DND-41 (cell line): Measurements from ENCODE around the gene PELI2.

Experiments
- EZH2 ChIP-seq: IDR thresholded peaks from 3 replicates; pipeline ENCODE4 v1.6.1; 2012; ENCODE audit warnings: borderline replicate concordance, low read depth, mild to moderate bottlenecking, moderate library complexity, low read length, inconsistent platforms; ENCODE audit not compliant: severe bottlenecking
- TF ChIP-seq, protein P1 (sequence below): IDR thresholded peaks from 2 replicates; pipeline ENCODE4 v1.5.1; 2012; ENCODE audit warnings: borderline replicate concordance, low read length, moderate library complexity, mild to moderate bottlenecking; ENCODE audit not compliant: poor library complexity, severe bottlenecking; ENCODE audit errors: extremely low read depth

DNA sequence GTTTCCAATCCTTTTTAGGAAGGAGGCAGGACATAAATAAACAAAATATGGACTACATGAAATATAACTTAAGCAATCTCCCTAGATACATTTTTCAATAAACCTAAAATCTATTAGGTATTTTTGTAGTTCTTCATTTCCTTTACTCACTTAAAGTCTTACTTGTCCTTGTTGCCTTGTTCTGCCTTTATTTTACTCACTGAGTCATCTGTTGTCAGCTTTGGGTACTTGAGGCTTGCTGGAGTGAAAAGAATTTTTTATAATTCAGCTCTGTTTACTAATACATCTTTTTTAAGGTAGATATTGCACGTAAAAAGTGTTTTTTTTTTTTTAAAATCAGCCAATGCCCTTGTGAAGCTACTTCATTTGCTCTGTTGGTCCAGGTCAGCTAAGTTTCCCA is 216.2 kb downstream of the PELI2 start:
- TF ChIP-seq, protein P1, sequence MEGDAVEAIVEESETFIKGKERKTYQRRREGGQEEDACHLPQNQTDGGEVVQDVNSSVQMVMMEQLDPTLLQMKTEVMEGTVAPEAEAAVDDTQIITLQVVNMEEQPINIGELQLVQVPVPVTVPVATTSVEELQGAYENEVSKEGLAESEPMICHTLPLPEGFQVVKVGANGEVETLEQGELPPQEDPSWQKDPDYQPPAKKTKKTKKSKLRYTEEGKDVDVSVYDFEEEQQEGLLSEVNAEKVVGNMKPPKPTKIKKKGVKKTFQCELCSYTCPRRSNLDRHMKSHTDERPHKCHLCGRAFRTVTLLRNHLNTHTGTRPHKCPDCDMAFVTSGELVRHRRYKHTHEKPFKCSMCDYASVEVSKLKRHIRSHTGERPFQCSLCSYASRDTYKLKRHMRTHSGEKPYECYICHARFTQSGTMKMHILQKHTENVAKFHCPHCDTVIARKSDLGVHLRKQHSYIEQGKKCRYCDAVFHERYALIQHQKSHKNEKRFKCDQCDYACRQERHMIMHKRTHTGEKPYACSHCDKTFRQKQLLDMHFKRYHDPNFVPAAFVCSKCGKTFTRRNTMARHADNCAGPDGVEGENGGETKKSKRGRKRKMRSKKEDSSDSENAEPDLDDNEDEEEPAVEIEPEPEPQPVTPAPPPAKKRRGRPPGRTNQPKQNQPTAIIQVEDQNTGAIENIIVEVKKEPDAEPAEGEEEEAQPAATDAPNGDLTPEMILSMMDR: no peak
- TF ChIP-seq EZH2: no peak
